Cerebellar nuclear complex (tissue), 1 donor: ENCODE measurements around the gene PLXNB2.

Source experiments
- DNase-seq, 2 experiments: peaks; one replicate each; lab custom pipeline; 2025; lab: John Stamatoyannopoulos, UW

PLXNB2 gene

GRCh38 chr22:50298937-50299784, 8.3 kb downstream of the PLXNB2 start:
- DNase-seq = no peak

DNA sequence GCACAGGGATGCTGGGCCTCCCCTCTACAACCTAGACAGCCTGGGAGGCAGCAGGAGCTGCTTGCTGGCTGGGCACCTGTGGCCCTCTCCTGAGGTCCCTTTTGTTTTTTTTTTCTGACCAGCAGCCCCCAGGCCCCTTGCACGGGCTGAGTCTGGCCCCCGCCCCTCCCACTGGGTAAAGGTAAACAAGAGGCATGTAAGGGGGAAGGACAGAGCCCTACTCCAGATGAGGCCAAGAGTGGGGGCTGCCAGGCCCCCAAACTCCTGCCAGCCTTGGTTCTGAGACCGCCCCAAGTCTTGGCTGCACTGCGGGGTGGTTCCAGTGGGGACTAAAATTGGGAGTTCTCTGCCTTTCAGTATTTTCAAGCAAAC, 9.2 kb downstream of the PLXNB2 start:
- DNase-seq = no peak

GRCh38 chr22:50297510-50298265, 9.8 kb downstream of the PLXNB2 start:
- DNase-seq = no peak

DNA sequence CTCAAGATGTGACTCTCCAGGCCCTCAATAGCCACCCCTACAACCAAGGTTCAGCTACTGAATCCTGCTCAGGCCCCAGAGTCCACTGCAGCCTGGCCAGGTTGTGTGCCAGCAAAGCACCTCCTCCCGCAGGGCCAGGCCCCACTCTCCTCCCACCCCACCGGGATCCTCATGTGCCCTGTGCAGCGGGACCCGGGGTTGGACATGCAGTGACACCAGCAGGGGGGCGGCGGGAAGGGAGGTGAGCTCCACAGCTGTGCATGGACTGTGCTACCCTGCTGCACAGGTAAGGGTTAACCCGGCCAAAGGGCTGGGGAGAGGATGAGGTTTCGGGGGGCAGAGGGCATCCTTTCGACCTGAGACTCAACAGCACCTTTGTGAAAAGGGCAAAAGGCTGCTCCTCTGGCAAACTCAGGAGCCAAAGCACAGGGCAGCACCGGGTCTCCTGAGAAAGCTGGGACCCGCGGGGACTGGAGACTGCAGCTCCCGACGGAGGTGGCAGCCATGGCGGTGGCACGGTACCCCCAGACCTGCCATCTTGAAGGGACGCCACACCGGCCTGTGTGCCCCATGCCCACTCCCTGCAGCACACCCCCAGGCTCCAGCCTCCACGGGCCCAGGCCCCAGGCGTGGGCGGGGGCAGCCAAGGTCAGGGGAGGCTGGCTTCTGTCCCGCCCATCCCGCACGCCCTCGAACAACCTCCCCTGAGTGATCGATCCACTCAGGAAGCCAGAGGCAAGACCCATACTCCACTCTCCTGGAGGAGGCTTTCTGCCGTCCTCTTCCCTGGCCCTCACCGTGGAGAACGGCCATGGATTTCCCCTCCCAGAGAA, 10.6 kb downstream of the PLXNB2 start:
- DNase-seq = no peak

DNA sequence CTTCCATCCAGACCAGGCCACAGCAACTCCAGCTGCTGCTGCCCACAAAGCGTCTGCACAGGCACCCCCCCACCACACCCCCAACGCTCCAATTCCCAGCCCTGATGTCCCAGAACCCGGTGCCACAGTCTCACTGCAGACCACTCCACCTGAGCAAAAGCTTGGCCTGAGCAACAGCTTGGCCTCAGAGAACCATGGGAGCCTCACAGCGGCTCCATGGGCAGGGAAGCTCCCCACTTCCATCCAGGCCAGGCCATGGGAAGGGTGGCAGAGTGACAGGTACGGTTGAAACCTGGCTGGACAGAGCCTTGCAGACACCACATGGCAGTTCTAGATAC, 13.2 kb downstream of the PLXNB2 start:
- DNase-seq = no peak

GRCh38 chr22:50293441-50294318, 13.8 kb downstream of the PLXNB2 start:
- DNase-seq = no peak

GRCh38 chr22:50292643-50293440, 14.6 kb downstream of the PLXNB2 start:
- DNase-seq = no peak

DNA sequence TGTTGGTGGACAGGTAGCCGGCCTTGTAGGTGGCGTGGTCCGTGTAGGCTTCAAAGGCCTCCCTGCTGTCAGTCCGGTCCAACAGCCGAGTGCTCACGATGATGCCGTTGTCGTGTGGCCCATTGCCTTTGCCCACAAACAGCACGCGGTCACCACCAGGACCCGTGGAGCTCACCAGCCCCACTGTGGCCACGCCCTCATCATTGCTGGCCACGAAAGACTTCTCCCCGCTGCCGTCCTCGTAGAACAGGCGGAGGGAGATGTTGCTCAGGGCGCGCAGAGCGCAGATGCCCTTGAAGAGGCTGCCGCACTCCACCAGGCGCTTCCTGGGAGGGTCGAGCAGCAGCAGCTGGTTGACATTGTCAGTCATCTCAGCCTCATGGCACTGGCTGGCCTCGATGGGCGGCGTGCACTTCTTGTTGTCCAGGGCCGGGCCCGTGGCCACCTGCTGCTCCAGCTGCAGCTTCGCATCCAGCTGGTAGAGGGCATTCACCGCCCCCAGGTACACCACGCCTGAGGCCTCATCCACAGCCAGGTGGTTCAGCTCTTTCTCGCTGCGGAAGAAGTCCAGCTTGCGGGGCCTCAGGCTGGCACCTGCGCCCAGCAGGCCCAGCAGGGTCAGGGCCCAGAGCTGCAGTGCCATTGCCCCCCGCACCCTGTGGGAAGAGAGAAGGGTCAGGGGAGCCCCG, 17.4 kb downstream of the PLXNB2 start:
- no peak for DNase-seq

DNA sequence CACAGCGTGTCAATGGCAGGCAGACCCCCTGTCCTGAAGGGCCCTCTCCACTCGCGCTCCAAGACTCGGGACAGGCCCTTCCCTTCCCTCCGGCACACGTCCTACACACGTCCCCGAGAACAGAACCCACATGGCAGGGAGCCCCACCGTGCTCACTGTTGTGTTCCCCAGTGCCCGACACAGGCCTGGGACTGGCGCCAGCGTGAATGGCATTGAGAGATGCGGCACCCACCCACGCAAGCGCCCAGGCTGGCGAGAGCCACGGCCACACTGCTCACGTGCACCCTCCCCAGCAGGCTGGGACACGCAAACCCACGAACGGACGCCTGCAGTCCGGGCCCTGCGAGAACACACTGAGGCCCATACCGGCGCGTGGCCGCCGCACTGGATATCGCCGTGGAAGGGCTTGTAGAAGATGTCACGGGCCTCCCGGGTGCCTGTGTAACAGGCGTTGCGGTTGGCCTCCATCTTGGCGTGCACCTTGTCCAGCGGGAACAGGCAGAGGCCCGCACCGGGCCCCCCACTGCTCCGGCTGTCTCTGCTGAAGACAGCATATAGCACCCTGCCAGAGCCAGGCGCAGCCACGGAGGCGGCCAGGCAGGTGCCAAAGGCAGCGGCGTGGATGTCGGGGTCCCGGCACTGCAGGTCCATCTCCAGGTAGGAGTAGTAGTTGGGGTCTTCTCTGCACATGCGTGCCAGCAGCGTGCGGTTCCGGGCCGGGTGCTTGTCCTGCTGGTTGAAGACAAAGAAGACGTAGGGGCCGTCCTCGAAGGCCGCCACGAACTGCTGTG, 18.1 kb downstream of the PLXNB2 start:
- no peak for DNase-seq

DNA sequence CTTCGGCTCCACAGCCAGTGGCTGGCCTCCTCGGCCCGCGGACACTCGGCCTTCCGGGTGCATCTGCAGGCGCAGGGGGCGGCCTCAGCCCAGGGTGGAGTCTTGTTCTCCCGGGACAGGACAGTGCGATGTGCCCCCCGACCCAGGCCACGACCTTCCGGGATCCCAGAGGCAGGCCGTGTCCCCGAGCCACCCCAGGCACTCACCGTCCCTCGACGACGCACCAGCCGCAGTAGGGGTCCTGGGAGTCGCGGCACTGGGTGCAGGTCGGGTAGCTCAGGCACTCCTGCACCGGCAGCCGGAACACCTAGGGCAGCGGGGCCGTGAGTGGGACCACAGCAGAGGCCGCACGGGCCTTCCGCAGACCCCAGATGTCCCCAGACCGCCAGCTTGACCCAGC, 19.7 kb downstream of the PLXNB2 start:
- DNase-seq = no peak

DNA sequence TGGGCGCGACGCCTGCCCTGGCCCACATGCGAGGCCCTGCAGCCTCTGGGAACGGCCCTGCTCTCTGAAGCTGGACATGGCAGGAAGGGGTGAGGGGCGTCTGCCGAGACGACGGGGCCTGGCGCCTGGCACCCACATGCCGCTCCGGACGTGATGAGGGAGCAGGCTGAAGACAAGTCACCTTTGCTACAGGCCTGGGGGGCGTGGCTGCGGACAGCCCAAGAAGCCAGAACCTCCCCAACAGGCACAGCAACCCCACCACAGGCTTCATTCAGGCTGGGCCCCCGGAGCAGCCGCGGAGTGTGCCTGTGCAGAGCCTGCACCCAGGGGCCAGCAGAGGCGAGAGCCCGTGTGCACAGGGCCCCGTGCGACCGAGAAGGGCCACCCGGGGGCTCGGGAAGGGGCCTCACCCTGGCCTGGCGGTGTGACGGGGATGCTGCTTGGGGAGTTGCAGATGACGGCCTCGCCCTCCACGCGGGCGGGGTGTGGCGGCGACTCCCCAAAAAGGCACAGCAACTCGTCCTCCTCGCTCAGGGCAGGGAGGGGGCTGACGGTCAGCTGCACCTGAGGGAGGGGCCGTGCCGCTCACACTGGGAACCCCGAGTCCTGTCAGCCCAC, 20.6 kb downstream of the PLXNB2 start:
- no peak for DNase-seq

DNA sequence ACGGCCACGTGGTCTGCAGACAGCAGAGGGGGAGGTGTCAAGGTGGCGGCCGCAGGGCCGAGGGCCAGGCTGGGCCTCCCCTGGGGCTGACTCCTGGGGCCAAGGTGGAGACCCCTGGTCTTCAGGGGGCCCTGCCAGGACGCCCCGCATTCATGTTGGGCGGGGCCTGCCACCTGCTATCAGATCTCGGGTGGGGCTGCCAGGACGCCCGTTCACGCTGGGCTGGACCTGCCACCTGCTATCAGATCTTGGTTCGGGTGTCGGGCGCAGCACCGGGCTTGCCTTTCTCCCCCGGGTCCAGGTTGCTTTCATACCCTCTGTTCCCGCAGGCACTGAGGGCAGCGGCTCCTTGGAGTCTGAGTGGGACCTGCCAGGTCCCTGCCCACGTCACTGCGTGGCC, 21.2 kb downstream of the PLXNB2 start:
- DNase-seq = no peak

- no peak for DNase-seq
These were observed 21.7 kb downstream of the PLXNB2 start for GRCh38 chr22:50285568-50286229.

DNA sequence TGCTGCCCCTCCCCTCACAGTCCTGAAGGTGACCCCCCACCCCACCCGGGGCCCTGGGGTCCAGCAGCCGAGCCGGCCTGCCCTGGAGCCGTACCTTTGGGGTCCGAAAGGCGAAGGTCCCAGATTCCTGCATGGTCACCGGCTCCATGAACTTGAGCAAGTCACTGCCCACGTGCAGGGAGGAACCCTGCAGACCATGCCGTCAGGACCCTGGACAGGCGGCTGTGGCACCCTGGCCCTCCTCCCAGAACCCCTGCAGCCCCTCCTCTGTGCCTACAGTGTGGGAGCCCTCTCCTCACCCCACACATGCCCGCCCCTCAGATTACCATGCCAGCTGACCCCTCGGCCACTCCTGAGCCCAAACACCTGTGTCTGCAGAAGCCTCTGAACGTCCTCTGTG, 23.0 kb downstream of the PLXNB2 start:
- DNase-seq = no peak

DNA sequence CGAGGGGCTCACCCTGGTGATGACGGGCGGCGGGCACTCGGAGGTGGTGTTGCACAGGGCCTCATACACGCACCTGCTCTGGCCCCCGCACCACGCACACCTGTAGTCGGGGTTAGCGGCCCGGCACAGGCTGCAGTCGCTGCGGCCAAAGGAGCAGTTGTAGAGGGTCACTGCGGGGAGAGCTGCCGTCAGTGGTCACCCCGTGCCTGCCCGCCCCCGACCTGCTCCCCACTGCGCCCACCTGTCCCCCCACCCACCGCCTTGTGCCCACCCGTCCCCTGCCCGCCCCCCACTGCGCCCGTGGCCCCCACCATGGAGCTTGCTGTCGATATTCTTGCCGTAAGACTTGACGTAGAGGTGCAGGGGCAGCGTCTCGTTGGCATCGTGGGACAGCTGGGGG, 23.6 kb downstream of the PLXNB2 start:
- DNase-seq = no peak

DNA sequence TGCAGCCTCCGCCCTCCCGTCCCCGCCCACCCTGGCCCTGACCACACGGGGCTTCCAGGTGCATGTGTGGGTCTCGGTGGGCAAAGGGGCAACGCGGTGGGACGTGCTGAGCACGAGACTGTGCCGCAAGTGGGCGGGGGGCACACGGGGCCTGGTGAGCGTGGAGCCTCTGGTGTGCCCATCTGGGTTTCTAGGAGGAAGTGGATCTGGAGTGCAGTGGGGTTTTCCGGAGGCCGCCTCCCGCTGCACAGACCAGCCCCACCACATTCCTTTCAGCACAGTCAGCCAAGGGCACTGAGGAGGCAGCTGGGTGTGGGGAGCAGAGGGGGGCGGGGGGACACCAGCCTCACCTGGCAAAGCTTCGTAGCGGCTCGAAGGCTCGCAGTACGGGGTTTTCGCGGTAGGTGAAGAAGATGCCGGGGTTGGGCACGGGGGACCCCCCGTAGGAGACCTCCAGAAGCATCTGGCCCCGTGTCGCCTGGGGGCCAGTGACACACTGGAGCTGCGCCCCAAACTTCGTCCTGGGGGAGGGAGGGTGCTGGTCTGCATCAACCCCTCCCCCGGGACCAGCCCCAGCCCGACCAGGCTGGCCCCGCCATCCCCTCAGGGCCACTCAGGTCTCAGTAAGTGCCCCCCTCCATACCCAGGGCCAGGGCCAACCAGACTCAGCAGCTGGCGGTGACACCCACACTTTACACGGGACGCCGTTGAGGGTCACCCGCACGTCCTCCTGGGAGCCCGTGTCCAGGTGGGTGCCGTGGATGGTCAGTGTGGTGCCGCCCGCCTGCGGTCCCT, 24.9 kb downstream of the PLXNB2 start:
- no peak for DNase-seq

DNA sequence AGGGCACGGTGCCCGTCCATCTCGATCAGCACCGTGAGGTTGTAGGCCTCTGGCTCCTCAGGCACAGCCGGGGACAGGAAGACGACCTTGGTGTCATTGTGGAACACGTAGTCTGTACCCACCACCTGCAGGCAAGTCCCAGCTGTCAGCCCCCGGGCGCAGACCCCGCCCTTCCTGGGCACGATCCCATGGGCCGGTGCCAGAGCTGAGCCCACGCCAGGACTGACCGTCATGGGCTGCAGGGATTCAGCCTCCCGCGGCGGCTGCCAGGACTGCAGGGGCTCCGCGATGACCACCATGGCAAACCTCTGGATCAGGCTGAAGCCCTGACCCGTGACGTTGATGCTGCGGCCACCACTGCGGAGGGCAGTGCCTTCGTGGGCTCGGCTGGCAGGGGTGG, 25.5 kb downstream of the PLXNB2 start:
- no peak for DNase-seq

GRCh38 chr22:50281384-50281760, 26.1 kb downstream of the PLXNB2 start:
- DNase-seq = no peak
